Lung (tissue), 16 donors: ENCODE results near the gene TMPRSS7. TPM values are rescaled to one million over a fixed set of nuclear protein-coding genes. Genes with fewer than 3 reads are reported as not detected.

Source experiments
- ATAC-seq: fragments of 200-7000 bp; cut with Tn5 transposase; one replicate; pipeline ENCODE4 v1.9.1; 2020; ENCODE audit warnings: moderate number of reproducible peaks; ENCODE audit not compliant: insufficient read depth, low FRiP score
- DNase-seq, 3 donors: peaks; one replicate each; pipeline ENCODE4 v3.0.0-alpha.2; 2013 to 2017
- H3K27ac ChIP-seq, 2 donors: one replicate each; pipeline ENCODE4 v1.5.1; 2013; ENCODE audit warnings: mild to moderate bottlenecking in 2 of 2, moderate library complexity in 2 of 2, control low read depth in 1 of 2, inconsistent platforms in 1 of 2, low read depth in 1 of 2, low read length in 1 of 2
- H3K27me3 ChIP-seq, 3 donors: one replicate each; pipeline ENCODE4 v1.5.1; 2013; ENCODE audit warnings: low read length in 2 of 3; ENCODE audit not compliant: control insufficient read depth in 3 of 3, insufficient read depth in 3 of 3
- H3K36me3 ChIP-seq, 4 donors: one replicate each; pipeline ENCODE4 v1.5.1; 2013; ENCODE audit warnings: low read length in 4 of 4, mild to moderate bottlenecking in 1 of 4, moderate library complexity in 1 of 4; ENCODE audit not compliant: control insufficient read depth in 4 of 4, insufficient read depth in 4 of 4
- H3K4me1 ChIP-seq, 5 donors: one replicate each; pipeline ENCODE4 v1.5.1; 2013; ENCODE audit warnings: low read length in 5 of 5, mild to moderate bottlenecking in 2 of 5, moderate library complexity in 1 of 5; ENCODE audit not compliant: control insufficient read depth in 5 of 5, insufficient read depth in 5 of 5
- H3K4me3 ChIP-seq: one replicate; pipeline ENCODE4 v1.5.1; 2013; ENCODE audit warnings: mild to moderate bottlenecking, control low read depth, moderate library complexity
- H3K9ac ChIP-seq, 2 donors: one replicate each; pipeline ENCODE4 v1.5.1; 2013; ENCODE audit warnings: low read length in 2 of 2, control low read depth in 1 of 2; ENCODE audit not compliant: insufficient read depth in 1 of 2
- H3K9me3 ChIP-seq, 4 donors: one replicate each; pipeline ENCODE4 v1.5.1; 2013; ENCODE audit warnings: low read length in 3 of 4, mild to moderate bottlenecking in 1 of 4, moderate library complexity in 1 of 4; ENCODE audit not compliant: control insufficient read depth in 4 of 4, insufficient read depth in 3 of 4
- WGBS, 2 donors: extraction: QIAGEN DNeasy Blood & Tissue Kit; methylation state at CpG; one replicate each; pipeline ENCODE4 v1.1.7; 2013; 5-methylcytosine and 5-hydroxymethylcytosine counted together
- long read RNA-seq, 5 donors: transcript quantifications; one replicate each; lab custom pipeline, GENCODE V29; 2026
- polyA plus RNA-seq, 2 donors: library from polyadenylated mRNA; stranded (reverse); fragments of 200-250 nt; gene quantifications; one replicate each; pipeline ENCODE4 v1.2.1, GENCODE V29; 2013
- total RNA-seq, 2 donors: library from RNA; depleted of rRNA in 1 of 2; stranded (reverse); fragments of >200 nt in 1 of 2; gene quantifications; one replicate each; pipeline ENCODE4 v1.2.1, GENCODE V29; 2014 to 2021
- TF ChIP-seq, protein P1 (sequence below): IDR thresholded peaks from 2 replicates; pipeline ENCODE4 v1.5.1; 2012; ENCODE audit warnings: mild to moderate bottlenecking; ENCODE audit errors: control extremely low read depth, extremely low read depth
- donor health status: control.
- donor health status: control.
- donor health status: Bipolar disorder and iron deficiency.
- donor health status: healthy.
- donor health status: DM: yes; HTN: yes; CAD: no.

The TMPRSS7 gene, protein sequence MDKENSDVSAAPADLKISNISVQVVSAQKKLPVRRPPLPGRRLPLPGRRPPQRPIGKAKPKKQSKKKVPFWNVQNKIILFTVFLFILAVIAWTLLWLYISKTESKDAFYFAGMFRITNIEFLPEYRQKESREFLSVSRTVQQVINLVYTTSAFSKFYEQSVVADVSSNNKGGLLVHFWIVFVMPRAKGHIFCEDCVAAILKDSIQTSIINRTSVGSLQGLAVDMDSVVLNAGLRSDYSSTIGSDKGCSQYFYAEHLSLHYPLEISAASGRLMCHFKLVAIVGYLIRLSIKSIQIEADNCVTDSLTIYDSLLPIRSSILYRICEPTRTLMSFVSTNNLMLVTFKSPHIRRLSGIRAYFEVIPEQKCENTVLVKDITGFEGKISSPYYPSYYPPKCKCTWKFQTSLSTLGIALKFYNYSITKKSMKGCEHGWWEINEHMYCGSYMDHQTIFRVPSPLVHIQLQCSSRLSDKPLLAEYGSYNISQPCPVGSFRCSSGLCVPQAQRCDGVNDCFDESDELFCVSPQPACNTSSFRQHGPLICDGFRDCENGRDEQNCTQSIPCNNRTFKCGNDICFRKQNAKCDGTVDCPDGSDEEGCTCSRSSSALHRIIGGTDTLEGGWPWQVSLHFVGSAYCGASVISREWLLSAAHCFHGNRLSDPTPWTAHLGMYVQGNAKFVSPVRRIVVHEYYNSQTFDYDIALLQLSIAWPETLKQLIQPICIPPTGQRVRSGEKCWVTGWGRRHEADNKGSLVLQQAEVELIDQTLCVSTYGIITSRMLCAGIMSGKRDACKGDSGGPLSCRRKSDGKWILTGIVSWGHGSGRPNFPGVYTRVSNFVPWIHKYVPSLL
- total RNA-seq (under 1 TPM; 0.09 to 0.31 TPM), polyA plus RNA-seq (under 1 TPM; 0.12 to 0.23 TPM)
- long read RNA-seq, donor 1, result 0 reads
- long read RNA-seq, donor 2, result 0 reads
- long read RNA-seq, donor 3, result 0 reads
- long read RNA-seq, donor 4, result 0 reads
- long read RNA-seq, donor 5, result 0 reads

DNA sequence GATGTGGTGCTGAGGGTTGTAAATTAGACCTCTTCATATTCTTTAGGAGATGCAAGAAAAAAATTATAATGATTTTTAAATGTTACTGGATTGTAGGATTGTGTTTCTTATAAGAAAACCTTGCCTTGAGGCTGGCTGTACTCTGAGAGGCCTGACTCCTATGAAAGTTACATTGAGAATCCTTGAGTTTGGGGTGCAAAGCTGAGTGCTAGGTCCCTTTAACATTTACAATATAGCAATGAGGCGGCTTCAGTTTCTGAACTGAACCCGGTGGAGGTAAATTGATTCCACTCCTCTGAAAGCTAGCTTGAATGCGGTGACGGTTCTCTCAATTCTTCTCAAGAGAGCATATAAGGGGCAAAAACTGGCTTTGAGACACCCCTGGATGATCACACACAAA is at the start of gene TMPRSS7:
Gene TMPRSS7 (plus strand): TSS at position 301 of the 400 bp plus-strand sequence. CDS start 110 bp downstream, outside the sequence.
- 98% methylated on average over 4 of the region's 4 CpGs for WGBS, 2 donors
- no peak for ATAC-seq
- H3K27ac ChIP-seq, result no peak within 1 kb of the TSS
- H3K27me3 ChIP-seq, result no peaks in the 10 kb centered on the region
- H3K4me1 ChIP-seq, result no peaks in the 10 kb centered on the region
- no peak within 1 kb of the TSS for H3K4me3 ChIP-seq
- no peaks in the 10 kb centered on the region for H3K9me3 ChIP-seq
- H3K9ac ChIP-seq, result no peak within 1 kb of the TSS
- no peak for DNase-seq
- no peaks in the 10 kb centered on the region for H3K36me3 ChIP-seq
- TF ChIP-seq, protein P1, sequence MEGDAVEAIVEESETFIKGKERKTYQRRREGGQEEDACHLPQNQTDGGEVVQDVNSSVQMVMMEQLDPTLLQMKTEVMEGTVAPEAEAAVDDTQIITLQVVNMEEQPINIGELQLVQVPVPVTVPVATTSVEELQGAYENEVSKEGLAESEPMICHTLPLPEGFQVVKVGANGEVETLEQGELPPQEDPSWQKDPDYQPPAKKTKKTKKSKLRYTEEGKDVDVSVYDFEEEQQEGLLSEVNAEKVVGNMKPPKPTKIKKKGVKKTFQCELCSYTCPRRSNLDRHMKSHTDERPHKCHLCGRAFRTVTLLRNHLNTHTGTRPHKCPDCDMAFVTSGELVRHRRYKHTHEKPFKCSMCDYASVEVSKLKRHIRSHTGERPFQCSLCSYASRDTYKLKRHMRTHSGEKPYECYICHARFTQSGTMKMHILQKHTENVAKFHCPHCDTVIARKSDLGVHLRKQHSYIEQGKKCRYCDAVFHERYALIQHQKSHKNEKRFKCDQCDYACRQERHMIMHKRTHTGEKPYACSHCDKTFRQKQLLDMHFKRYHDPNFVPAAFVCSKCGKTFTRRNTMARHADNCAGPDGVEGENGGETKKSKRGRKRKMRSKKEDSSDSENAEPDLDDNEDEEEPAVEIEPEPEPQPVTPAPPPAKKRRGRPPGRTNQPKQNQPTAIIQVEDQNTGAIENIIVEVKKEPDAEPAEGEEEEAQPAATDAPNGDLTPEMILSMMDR, result no peak

DNA sequence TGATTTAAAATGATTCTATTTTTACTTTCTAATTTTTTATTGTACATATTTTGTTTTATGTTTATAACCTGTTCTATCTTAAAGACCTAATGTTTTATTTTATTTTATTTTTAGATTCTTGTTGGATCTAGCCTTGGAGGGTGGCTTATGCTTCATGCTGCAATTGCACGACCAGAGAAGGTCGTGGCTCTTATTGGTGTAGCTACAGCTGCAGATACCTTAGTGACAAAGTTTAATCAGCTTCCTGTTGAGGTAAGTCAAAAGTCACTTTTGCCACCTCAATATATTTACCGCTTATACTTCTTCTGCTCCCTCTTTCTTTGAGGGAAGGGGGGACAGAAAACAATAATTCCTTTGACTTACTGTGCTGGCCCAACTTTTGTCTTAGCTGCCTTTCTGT is 47.7 kb upstream of the TMPRSS7 start:
- TF ChIP-seq, protein P1, result no peak
- H3K4me3 ChIP-seq, result no peak overlapping the region
- H3K27ac ChIP-seq, result no peak overlapping the region
- no peak overlapping the region for H3K9ac ChIP-seq
- H3K4me1 ChIP-seq, result peaks cover 0 to 16% (median 0%) of the 10 kb centered on the region in 5 donors
- no peak for DNase-seq
- H3K36me3 ChIP-seq, result peaks cover 6 to 26% (median 19%) of the 10 kb centered on the region in 4 donors
- WGBS, 2 donors, result 88 to 93% methylated on average over 3 of the region's 3 CpGs
- ATAC-seq, result no peak
- no peaks in the 10 kb centered on the region for H3K9me3 ChIP-seq
- no peaks in the 10 kb centered on the region for H3K27me3 ChIP-seq

DNA sequence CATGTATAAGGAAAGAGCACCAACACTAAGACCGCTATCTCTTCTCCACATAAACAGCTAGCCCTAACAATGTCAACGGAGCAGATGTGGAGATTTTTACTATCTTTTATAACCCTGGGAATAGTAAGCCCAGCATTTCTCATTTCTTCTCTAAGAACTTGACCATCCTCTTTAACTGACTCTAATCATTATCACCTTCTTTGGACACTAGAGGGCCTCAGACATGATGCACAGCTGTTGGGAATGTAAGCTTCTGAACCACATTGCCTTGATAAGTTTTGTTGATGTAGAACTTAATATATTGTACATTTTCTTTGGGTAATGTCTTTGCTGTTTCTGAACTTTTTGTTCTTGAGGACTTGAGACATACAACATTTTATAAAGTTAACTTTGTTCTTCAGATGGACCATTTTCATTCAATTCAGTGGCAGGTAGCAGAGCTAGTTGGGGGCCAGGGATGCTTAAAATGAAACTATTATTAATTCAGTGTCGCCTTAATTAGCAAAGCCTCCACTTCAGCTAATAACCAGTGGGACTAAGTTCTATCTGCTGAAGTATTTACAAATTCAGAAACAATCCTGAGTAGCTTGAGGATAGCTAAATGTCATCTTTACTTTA is 45.4 kb upstream of the TMPRSS7 start:
- Histone ChIP-seq H3K9ac (no peak overlapping the region), H3K4me1 (peaks cover 0 to 7% (median under 1%) of the 10 kb centered on the region in 5 donors), H3K4me3 (no peak overlapping the region), H3K9me3 (no peaks in the 10 kb centered on the region), H3K27me3 (no peaks in the 10 kb centered on the region), H3K27ac (no peak overlapping the region), H3K36me3 (peaks cover 9 to 28% (median 18%) of the 10 kb centered on the region in 4 donors)
- DNase-seq (peak in 2 of 3 donors; percentile 87 to 88), ATAC-seq (peak; percentile 41)
- WGBS, 2 donors, result 67 to 73% methylated on average over 3 of the region's 3 CpGs
- TF ChIP-seq, protein P1, result peak; percentile 49
